Measurements from ENCODE around the gene LIMS3. TPM values are rescaled to one million over a fixed set of nuclear protein-coding genes. Genes with fewer than 3 reads are reported as not detected.
"Not testable (repeated sequence)": the region's sequence is repeated elsewhere in the genome, so short reads cannot be mapped to it uniquely, and the experiment has no call there.

Gene LIMS3
- polyA plus RNA-seq, 1 donor: 2.2 TPM

GRCh38 chr2:109921543-109922384 is 23.3 kb downstream of the LIMS3 start:
- WGBS (ENCODE audit: insufficient coverage, low lambda C conversion rate): no CpG with 5 or more reads among the region's 7 CpGs
- H3K4me1 ChIP-seq (ENCODE audit: control insufficient read depth, insufficient read depth, low read length): not testable (repeated sequence)

GRCh38 chr2:109924481-109924880 is 26.0 kb downstream of the LIMS3 start:
- H3K4me1 ChIP-seq (ENCODE audit: control insufficient read depth, insufficient read depth, low read length); DNase-seq; H3K9me3 ChIP-seq (ENCODE audit: control insufficient read depth, low read depth, low read length); H3K27me3 ChIP-seq (ENCODE audit: control insufficient read depth, insufficient read depth, low read length); H3K27ac ChIP-seq (ENCODE audit: low read length); H3K4me3 ChIP-seq (ENCODE audit: low read length); H3K36me3 ChIP-seq (ENCODE audit: control insufficient read depth, insufficient read depth, low read length): not testable (repeated sequence)
- no CpG with 5 or more reads among the region's 2 CpGs for WGBS (ENCODE audit: insufficient coverage, low lambda C conversion rate)

More at GRCh38 chr2:109921543-109922384, 23.3 kb downstream of the LIMS3 start:
- not testable (repeated sequence) for H3K27ac ChIP-seq (ENCODE audit: low read length); DNase-seq; H3K27me3 ChIP-seq (ENCODE audit: control insufficient read depth, insufficient read depth, low read length); H3K4me3 ChIP-seq (ENCODE audit: low read length); H3K36me3 ChIP-seq (ENCODE audit: control insufficient read depth, insufficient read depth, low read length); H3K9me3 ChIP-seq (ENCODE audit: control insufficient read depth, low read depth, low read length)

DNA sequence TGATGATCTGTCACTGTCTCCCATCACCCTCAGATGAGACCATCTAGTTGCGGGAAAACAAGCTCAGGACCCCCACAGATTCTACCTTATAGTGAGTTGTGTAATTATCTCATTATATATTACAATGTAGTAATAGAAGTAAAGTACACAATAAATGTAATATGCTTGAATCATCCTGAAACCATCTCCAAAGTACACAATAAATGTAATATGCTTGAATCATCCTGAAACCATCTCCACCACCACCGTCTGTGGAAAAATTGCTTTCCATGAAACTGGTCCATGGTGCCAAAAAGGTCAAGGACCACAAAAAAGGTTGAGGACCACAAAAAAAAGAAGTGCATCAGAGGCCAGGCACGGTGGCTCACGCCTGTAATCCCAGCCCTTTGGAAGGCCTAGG is 29.3 kb downstream of the LIMS3 start:
- H3K9me3 ChIP-seq (ENCODE audit: control insufficient read depth, low read depth, low read length); H3K27me3 ChIP-seq (ENCODE audit: control insufficient read depth, insufficient read depth, low read length); H3K4me3 ChIP-seq (ENCODE audit: low read length); DNase-seq; H3K27ac ChIP-seq (ENCODE audit: low read length); H3K36me3 ChIP-seq (ENCODE audit: control insufficient read depth, insufficient read depth, low read length); H3K4me1 ChIP-seq (ENCODE audit: control insufficient read depth, insufficient read depth, low read length): not testable (repeated sequence)
- no CpG with 5 or more reads among the region's 4 CpGs for WGBS (ENCODE audit: insufficient coverage, low lambda C conversion rate)

- H3K4me3 ChIP-seq (ENCODE audit: low read length); H3K27me3 ChIP-seq (ENCODE audit: control insufficient read depth, insufficient read depth, low read length); H3K9me3 ChIP-seq (ENCODE audit: control insufficient read depth, low read depth, low read length); H3K36me3 ChIP-seq (ENCODE audit: control insufficient read depth, insufficient read depth, low read length); H3K4me1 ChIP-seq (ENCODE audit: control insufficient read depth, insufficient read depth, low read length); H3K27ac ChIP-seq (ENCODE audit: low read length); DNase-seq: not testable (repeated sequence)
- no CpG with 5 or more reads among the region's 1 CpG for WGBS (ENCODE audit: insufficient coverage, low lambda C conversion rate)
Measured at GRCh38 chr2:109929222-109929621, 30.7 kb downstream of the LIMS3 start.

GRCh38 chr2:109936534-109936933 is 38.0 kb downstream of the LIMS3 start:
- DNase-seq; H3K4me1 ChIP-seq (ENCODE audit: control insufficient read depth, insufficient read depth, low read length); H3K27me3 ChIP-seq (ENCODE audit: control insufficient read depth, insufficient read depth, low read length); H3K36me3 ChIP-seq (ENCODE audit: control insufficient read depth, insufficient read depth, low read length); H3K4me3 ChIP-seq (ENCODE audit: low read length); H3K9me3 ChIP-seq (ENCODE audit: control insufficient read depth, low read depth, low read length); H3K27ac ChIP-seq (ENCODE audit: low read length): not testable (repeated sequence)
- no CpG with 5 or more reads among the region's 6 CpGs for WGBS (ENCODE audit: insufficient coverage, low lambda C conversion rate)

DNA sequence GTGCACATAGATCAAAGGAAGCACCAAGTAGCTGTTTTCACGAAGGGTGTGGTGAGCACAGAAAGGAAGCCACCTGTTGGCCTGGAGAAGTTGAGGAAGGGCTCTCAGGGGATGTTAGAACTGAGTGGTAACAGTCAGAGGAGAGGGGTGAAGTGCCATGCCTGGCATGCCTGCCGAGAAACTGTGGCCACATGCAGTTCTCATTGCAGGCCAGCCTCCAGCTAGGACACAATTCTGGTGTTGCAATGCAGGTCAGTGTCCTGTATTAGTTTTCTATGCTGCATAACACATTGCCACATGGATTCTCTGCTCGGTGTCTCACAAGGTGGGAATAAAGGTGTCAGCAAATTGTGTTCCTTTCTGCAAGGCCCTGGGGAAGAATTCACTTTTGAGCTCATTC is 46.9 kb downstream of the LIMS3 start:
- not testable (repeated sequence) for H3K27ac ChIP-seq (ENCODE audit: low read length); DNase-seq; H3K36me3 ChIP-seq (ENCODE audit: control insufficient read depth, insufficient read depth, low read length); H3K27me3 ChIP-seq (ENCODE audit: control insufficient read depth, insufficient read depth, low read length); H3K4me3 ChIP-seq (ENCODE audit: low read length); H3K4me1 ChIP-seq (ENCODE audit: control insufficient read depth, insufficient read depth, low read length); H3K9me3 ChIP-seq (ENCODE audit: control insufficient read depth, low read depth, low read length)
- WGBS (ENCODE audit: insufficient coverage, low lambda C conversion rate): no CpG with 5 or more reads among the region's 3 CpGs

DNA sequence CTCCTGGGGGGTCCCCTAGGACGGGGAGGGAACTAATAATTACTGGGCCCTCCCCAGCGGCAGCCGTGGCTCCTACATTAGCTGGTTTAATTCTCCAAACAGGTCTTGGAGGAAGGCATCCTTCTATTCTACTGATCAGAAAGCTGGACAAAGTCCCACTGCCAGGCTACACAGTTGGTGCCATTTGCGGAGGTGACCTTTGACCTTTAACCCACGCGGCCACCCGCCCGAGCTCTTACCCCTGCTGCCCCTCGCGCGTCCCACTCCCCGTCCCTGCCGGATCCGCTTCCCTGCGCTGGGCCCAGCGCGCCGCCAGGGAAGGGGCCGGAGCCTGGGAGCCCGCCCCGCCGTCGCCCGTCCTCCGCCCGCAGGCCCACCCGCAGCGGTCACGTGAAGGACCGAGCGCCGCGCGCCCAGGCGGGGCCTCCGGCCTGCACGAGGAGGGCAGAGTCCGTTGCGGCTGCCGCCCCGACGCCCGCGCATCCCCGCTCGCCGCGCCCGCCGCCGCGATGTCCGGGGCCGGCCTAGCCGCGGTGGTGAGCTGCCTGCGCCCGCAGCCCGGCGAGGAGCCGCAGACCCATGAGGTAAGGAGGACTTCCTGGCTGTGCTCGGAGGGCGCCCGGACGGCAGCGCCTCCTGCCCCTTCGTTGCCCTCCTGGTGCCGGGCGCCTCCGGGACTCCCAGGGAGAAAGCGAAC is 48.9 kb downstream of the LIMS3 start:
- not testable (repeated sequence) for H3K36me3 ChIP-seq (ENCODE audit: control insufficient read depth, insufficient read depth, low read length); H3K27ac ChIP-seq (ENCODE audit: low read length); DNase-seq; H3K9me3 ChIP-seq (ENCODE audit: control insufficient read depth, low read depth, low read length); H3K4me3 ChIP-seq (ENCODE audit: low read length); H3K4me1 ChIP-seq (ENCODE audit: control insufficient read depth, insufficient read depth, low read length); H3K27me3 ChIP-seq (ENCODE audit: control insufficient read depth, insufficient read depth, low read length)
- no CpG with 5 or more reads among the region's 71 CpGs for WGBS (ENCODE audit: insufficient coverage, low lambda C conversion rate)

DNA sequence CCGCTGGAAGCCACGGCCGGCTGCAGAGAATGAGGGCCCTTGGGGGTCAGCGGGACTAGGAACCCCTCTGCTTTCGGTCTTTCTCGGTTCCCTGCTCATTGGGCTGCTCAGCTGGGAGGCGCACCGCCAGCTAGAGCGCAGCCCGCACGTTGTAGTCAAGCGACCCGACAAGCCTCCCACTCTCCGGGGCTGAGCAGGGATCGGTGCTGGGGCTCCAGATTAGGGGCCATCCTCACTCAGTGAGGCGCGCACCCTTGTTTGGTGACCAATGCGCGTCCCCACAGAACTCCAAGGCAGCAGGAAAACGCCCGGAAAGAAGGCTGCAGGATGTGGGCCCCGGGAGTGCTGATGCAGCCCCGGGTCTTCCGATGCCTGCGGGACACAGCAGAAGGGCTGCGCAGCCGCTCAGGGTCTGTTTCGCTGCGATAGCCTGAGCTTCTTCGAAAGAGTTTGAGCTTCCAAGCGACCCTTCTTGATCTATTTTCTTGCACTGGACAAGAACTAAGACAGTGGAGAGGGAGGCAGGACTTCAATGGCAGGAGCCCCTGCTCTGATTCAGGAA is 49.6 kb downstream of the LIMS3 start:
- no CpG with 5 or more reads among the region's 31 CpGs for WGBS (ENCODE audit: insufficient coverage, low lambda C conversion rate)
- not testable (repeated sequence) for DNase-seq; H3K27me3 ChIP-seq (ENCODE audit: control insufficient read depth, insufficient read depth, low read length); H3K36me3 ChIP-seq (ENCODE audit: control insufficient read depth, insufficient read depth, low read length); H3K27ac ChIP-seq (ENCODE audit: low read length); H3K9me3 ChIP-seq (ENCODE audit: control insufficient read depth, low read depth, low read length); H3K4me3 ChIP-seq (ENCODE audit: low read length); H3K4me1 ChIP-seq (ENCODE audit: control insufficient read depth, insufficient read depth, low read length)

DNA sequence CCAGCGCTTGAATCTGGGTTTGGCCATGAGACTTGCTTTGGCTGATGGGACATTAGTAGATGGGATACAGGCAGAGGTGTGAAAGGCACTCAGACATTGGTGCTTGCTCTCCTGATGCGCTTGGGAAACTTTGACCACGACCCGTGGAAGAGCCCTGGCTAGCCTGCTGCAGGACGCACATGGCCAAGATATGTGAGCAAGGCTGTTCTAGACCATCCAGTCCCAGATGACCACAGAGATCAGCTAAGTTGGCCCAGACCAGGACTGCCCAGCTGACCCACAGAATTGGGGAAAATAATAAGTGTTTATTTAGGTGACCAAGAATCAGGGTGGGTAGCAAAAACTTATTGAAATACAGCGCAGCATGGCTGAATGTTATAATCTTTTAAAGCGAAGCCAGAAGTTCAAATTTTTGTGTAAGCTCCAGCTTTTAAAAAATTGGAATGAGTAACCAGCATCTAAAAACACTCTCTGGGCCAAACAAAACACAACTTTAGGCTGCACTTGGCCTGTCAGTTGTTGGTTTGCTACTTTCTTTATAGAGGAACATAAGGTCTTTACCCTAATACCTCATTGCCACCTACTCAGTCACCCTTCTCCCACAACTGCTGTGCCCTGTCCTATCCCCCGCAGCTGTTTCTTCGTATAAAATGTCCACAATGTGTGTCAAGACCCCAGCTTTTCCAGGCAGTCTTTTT is 51.8 kb downstream of the LIMS3 start:
- H3K9me3 ChIP-seq (ENCODE audit: control insufficient read depth, low read depth, low read length); H3K36me3 ChIP-seq (ENCODE audit: control insufficient read depth, insufficient read depth, low read length); H3K27me3 ChIP-seq (ENCODE audit: control insufficient read depth, insufficient read depth, low read length); DNase-seq; H3K4me3 ChIP-seq (ENCODE audit: low read length); H3K4me1 ChIP-seq (ENCODE audit: control insufficient read depth, insufficient read depth, low read length); H3K27ac ChIP-seq (ENCODE audit: low read length): not testable (repeated sequence)
- no CpG with 5 or more reads among the region's 9 CpGs for WGBS (ENCODE audit: insufficient coverage, low lambda C conversion rate)

GRCh38 chr2:109963942-109964341 is 65.5 kb downstream of the LIMS3 start:
- not testable (repeated sequence) for H3K27me3 ChIP-seq (ENCODE audit: control insufficient read depth, insufficient read depth, low read length); H3K4me3 ChIP-seq (ENCODE audit: low read length)
- WGBS (ENCODE audit: insufficient coverage, low lambda C conversion rate): no CpG with 5 or more reads among the region's 1 CpG

More at GRCh38 chr2:109963942-109964341, 65.5 kb downstream of the LIMS3 start:
- not testable (repeated sequence) for H3K36me3 ChIP-seq (ENCODE audit: control insufficient read depth, insufficient read depth, low read length); H3K9me3 ChIP-seq (ENCODE audit: control insufficient read depth, low read depth, low read length); H3K27ac ChIP-seq (ENCODE audit: low read length); DNase-seq; H3K4me1 ChIP-seq (ENCODE audit: control insufficient read depth, insufficient read depth, low read length)
